HepG2 (cell line): ENCODE results near the gene G6PC3. TPM values are rescaled to one million over a fixed set of nuclear protein-coding genes. Genes with fewer than 3 reads are reported as not detected.

Source experiments
- AHDC1 ChIP-seq: sonication (generic); formaldehyde crosslinking; IDR thresholded peaks from 2 replicates; pipeline ENCODE4 v1.5.1; 2020; ENCODE audit warnings: mild to moderate bottlenecking, missing genetic modification reagents, borderline replicate concordance
- CTCF ChIP-seq: sonication (generic); formaldehyde crosslinking; IDR thresholded peaks from 2 replicates; pipeline ENCODE4 v1.5.0; 2020; ENCODE audit warnings: mild to moderate bottlenecking, missing genetic modification reagents, moderate library complexity
- HMG20A ChIP-seq: IDR thresholded peaks from 2 replicates; pipeline ENCODE4 v1.6.1; 2016; ENCODE audit warnings: borderline replicate concordance
- HOXA5 ChIP-seq: sonication (generic); formaldehyde crosslinking; IDR thresholded peaks from 2 replicates; pipeline ENCODE4 v1.4.0; 2020; ENCODE audit warnings: missing genetic modification reagents
- JUND ChIP-seq: sonication (generic); formaldehyde crosslinking; IDR thresholded peaks from 2 replicates; pipeline ENCODE4 v1.8.0; 2022; ENCODE audit warnings: mild to moderate bottlenecking, missing genetic modification reagents
- KDM3A ChIP-seq: IDR thresholded peaks from 2 replicates; pipeline ENCODE4 v1.6.1; 2018; ENCODE audit warnings: low read depth, missing compliant biosample characterization
- ZC3H13 ChIP-seq: sonication (generic); formaldehyde crosslinking; IDR thresholded peaks from 2 replicates; pipeline ENCODE4 v1.8.1; 2023; ENCODE audit warnings: mild to moderate bottlenecking, missing genetic modification reagents, moderate library complexity
- ZFY ChIP-seq: sonication (generic); formaldehyde crosslinking; IDR thresholded peaks from 2 replicates; pipeline ENCODE4 v1.4.0; 2020; ENCODE audit warnings: missing genetic modification reagents
- ZNF234 ChIP-seq: sonication (generic); formaldehyde crosslinking; conservative IDR thresholded peaks from 2 replicates; pipeline ENCODE4 v1.5.1; 2020; ENCODE audit warnings: mild to moderate bottlenecking, missing genetic modification reagents
- ZNF503 ChIP-seq: sonication (generic); formaldehyde crosslinking; IDR thresholded peaks from 2 replicates; pipeline ENCODE4 v1.4.0; 2020; ENCODE audit warnings: missing genetic modification reagents
- ZNF574 ChIP-seq: sonication (generic); formaldehyde crosslinking; IDR thresholded peaks from 2 replicates; pipeline ENCODE4 v1.4.0; 2020; ENCODE audit warnings: missing genetic modification reagents
- polyA plus RNA-seq, 8 experiments: library from polyadenylated mRNA; depleted of rRNA in 3 of 8; stranded (reverse) in 7 of 8; unstranded in 1 of 8; fragments of >200 nt; fragmentation: Illumina TruSeq in 4 of 8; extraction: Trizol in 4 of 8; gene quantifications; 2 replicates each; pipeline versions ENCODE4 v1.2.1 to v1.2.3, GENCODE V29; 2011 to 2016; ENCODE audit warnings: low read depth in 4 of 8, missing spikeins in 1 of 8, mixed read lengths in 1 of 8; ENCODE audit not compliant: insufficient read depth in 1 of 8
- total RNA-seq, 5 experiments: library from RNA; depleted of rRNA; stranded (reverse); fragments of >200 nt; fragmentation: Illumina TruSeq; extraction: Trizol; gene quantifications; 2 replicates each; pipeline ENCODE4 v1.2.3, GENCODE V29; 2016; ENCODE audit warnings: low read depth in 1 of 5

Gene G6PC3
- total and polyA plus RNA-seq, 2 of the 13 experiments (the other 11 are each of a cell fraction or from before 2014, with no cell fraction given), result 38.5 to 75.8 TPM

- 0 out of 2 replicates have a peak, but pooled peaks have one; percentile 3 for TF ChIP-seq AHDC1 (CRISPR knock-in tag)
- no peak for TF ChIP-seq CTCF
- TF ChIP-seq HMG20A (CRISPR knock-in tag), result no peak
- TF ChIP-seq ZNF574 (CRISPR knock-in tag), result no peak
- TF ChIP-seq ZFY (CRISPR knock-in tag), result no peak
- no peak for TF ChIP-seq ZNF503 (CRISPR knock-in tag)
- no peak for TF ChIP-seq KDM3A (CRISPR knock-in tag)
- no peak for TF ChIP-seq HOXA5 (CRISPR knock-in tag)
- peak; percentile 38 for TF ChIP-seq ZC3H13 (CRISPR knock-in tag)
- TF ChIP-seq JUND (CRISPR knock-in tag), result no peak
- no peak for TF ChIP-seq ZNF234 (CRISPR knock-in tag)
Measured at GRCh38 chr17:44109312-44109630, 38.7 kb downstream of the G6PC3 start (continued).
